Endothelial cell of umbilical vein (primary cell): ENCODE data around the gene DGAT2. TPM values are rescaled to one million over a fixed set of nuclear protein-coding genes. Genes with fewer than 3 reads are reported as not detected.
"Not testable (repeated sequence)": the region's sequence is repeated elsewhere in the genome, so short reads cannot be mapped to it uniquely, and the experiment has no call there.

Experiments
- BruUV-seq: library from RNA; stranded (reverse); fragments of 400-500 nt; replicated peaks from 2 replicates; lab custom pipeline; 2021; lab: Mats Ljungman, UMichigan
- CTCF ChIA-PET: fragments of 300-600, 350-600 bp; sonication (Branson Sonifier 250); formaldehyde crosslinking; loops from one replicate; lab custom pipeline; 2021; ENCODE audit warnings: antibody characterized with exemption, inconsistent platforms; lab: Charles Lee
- POLR2A ChIA-PET: fragments of 300-600, 350-600 bp; sonication (Branson Sonifier 250); formaldehyde crosslinking; loops from one replicate; lab custom pipeline; 2021; ENCODE audit warnings: antibody characterized with exemption, inconsistent platforms; lab: Charles Lee
- DNase-seq: peaks from one replicate; pipeline ENCODE4 v3.0.0-alpha.2; 2011; ENCODE audit warnings: low read depth, low spot score
- FAIRE-seq: peaks from 2 replicates; lab custom pipeline; 2011; peaks lifted over from hg19 to GRCh38; lab: Jason Lieb, UNC
- H2AFZ ChIP-seq: 2 replicates; pipeline ENCODE4 v1.6.0; 2012; ENCODE audit warnings: low read depth, low read length, control low read depth, inconsistent platforms
- H3K27ac ChIP-seq: 2 replicates; pipeline ENCODE4 v1.5.1; 2011; ENCODE audit warnings: low read depth, mild to moderate bottlenecking, control low read depth, low read length, moderate library complexity; ENCODE audit not compliant: insufficient read depth
- H3K27me3 ChIP-seq, 2 experiments: 2 replicates each; pipeline versions ENCODE4 v1.6.0 to v1.6.1; 2011; ENCODE audit warnings: low read length in 2 of 2, mixed read lengths in 1 of 2; ENCODE audit not compliant: control insufficient read depth in 2 of 2, insufficient read depth in 2 of 2
- H3K36me3 ChIP-seq, 2 experiments: 2 replicates in 1 of 2; 3 replicates in 1 of 2; pipeline ENCODE4 v1.5.1; 2011; ENCODE audit warnings: low read length in 2 of 2, mild to moderate bottlenecking in 1 of 2, moderate library complexity in 1 of 2; ENCODE audit not compliant: control insufficient read depth in 2 of 2, insufficient read depth in 2 of 2; ENCODE audit errors: extremely low read depth in 1 of 2
- H3K4me1 ChIP-seq: 3 replicates; pipeline ENCODE4 v1.5.1; 2011; ENCODE audit warnings: mild to moderate bottlenecking, low read length; ENCODE audit not compliant: control insufficient read depth, insufficient read depth; ENCODE audit errors: extremely low read depth
- H3K4me2 ChIP-seq: 2 replicates; pipeline ENCODE4 v1.6.1; 2011; ENCODE audit warnings: low read length, control low read depth, mixed read lengths; ENCODE audit not compliant: insufficient read depth
- H3K4me3 ChIP-seq, 3 experiments: fragments of 200-600 bp in 1 of 3; sonication (generic), shearing (Covaris generic) in 1 of 3; replicated peaks in 1 of 3; 2 replicates each; pipeline ENCODE4 v1.5.1; 2011 to 2016; ENCODE audit warnings: control low read depth in 3 of 3, low read length in 3 of 3, mild to moderate bottlenecking in 2 of 3, inconsistent platforms in 1 of 3, low read depth in 1 of 3, moderate library complexity in 1 of 3; ENCODE audit not compliant: insufficient read depth in 1 of 3
- H3K79me2 ChIP-seq: 2 replicates; pipeline ENCODE4 v1.6.0; 2012; ENCODE audit warnings: low read length, inconsistent platforms; ENCODE audit not compliant: control insufficient read depth, insufficient read depth
- H3K9ac ChIP-seq: replicated peaks from 2 replicates; pipeline ENCODE3; 2011; ENCODE audit warnings: low read length, control low read depth; ENCODE audit not compliant: insufficient read depth; ENCODE audit errors: extremely low read depth
- H3K9me1 ChIP-seq: replicated peaks from 3 replicates; pipeline ENCODE4 v1.6.0; 2011; ENCODE audit warnings: mild to moderate bottlenecking, low read length; ENCODE audit not compliant: control insufficient read depth, insufficient read depth; ENCODE audit errors: extremely low read depth
- H3K9me3 ChIP-seq: replicated peaks from 2 replicates; pipeline ENCODE4 v1.5.1; 2012; ENCODE audit warnings: low read length, inconsistent platforms; ENCODE audit not compliant: control insufficient read depth, insufficient read depth
- H4K20me1 ChIP-seq: replicated peaks from 2 replicates; pipeline ENCODE3; 2011; ENCODE audit warnings: mild to moderate bottlenecking, low read length; ENCODE audit not compliant: control insufficient read depth, insufficient read depth; ENCODE audit errors: extremely low read depth
- EZH2 ChIP-seq: IDR thresholded peaks from 2 replicates; pipeline ENCODE4 v1.6.1; 2012; ENCODE audit warnings: borderline replicate concordance, low read depth, mild to moderate bottlenecking, moderate library complexity, low read length, inconsistent platforms; ENCODE audit not compliant: severe bottlenecking
- FOS ChIP-seq: IDR thresholded peaks from 2 replicates; pipeline ENCODE4 v1.6.1; 2011; ENCODE audit warnings: mild to moderate bottlenecking, low read length, moderate library complexity, borderline replicate concordance; ENCODE audit not compliant: insufficient read depth
- GATA2 ChIP-seq: IDR thresholded peaks from 2 replicates; pipeline ENCODE4 v1.7.0; 2011; ENCODE audit warnings: low read depth, mild to moderate bottlenecking, moderate library complexity, mixed read lengths, low read length; ENCODE audit not compliant: insufficient read length, insufficient read depth
- JUN ChIP-seq: IDR thresholded peaks from 2 replicates; pipeline ENCODE4 v1.6.1; 2011; ENCODE audit warnings: borderline replicate concordance, low read depth; ENCODE audit not compliant: insufficient read length, insufficient read depth
- POLR2AphosphoS5 ChIP-seq: IDR thresholded peaks from 2 replicates; pipeline ENCODE4 v1.6.1; 2012; ENCODE audit warnings: low read depth, mild to moderate bottlenecking, control low read depth, low read length, moderate library complexity; ENCODE audit not compliant: insufficient read depth
- dilution Hi-C: fragments of 300-500 bp; cut with MboI; formaldehyde crosslinking; loops from one replicate; pipeline ENCODE4 v1.15.0; 2019; ENCODE audit warnings: low sequenced_read_pairs; ENCODE audit not compliant: extremely low pct_ligation_motif_present
- intact Hi-C: fragments of 100-400 bp; cut with micrococcal nuclease; formaldehyde crosslinking; loops from one replicate; pipeline ENCODE4 v1.10.0; 2022
- polyA plus RNA-seq, 4 experiments: library from polyadenylated mRNA; depleted of rRNA in 3 of 4; stranded (reverse) in 3 of 4; unstranded in 1 of 4; fragments of >200 nt; gene quantifications; 2 replicates each; pipeline versions ENCODE4 v1.2.1 to v1.2.3, GENCODE V29; 2011 to 2012; ENCODE audit warnings: missing spikeins in 1 of 4
- total RNA-seq: library from RNA; stranded (reverse); gene quantifications from 2 replicates; pipeline ENCODE4 v1.2.3, GENCODE V29; 2021
- TF ChIP-seq, protein P1 (sequence below): IDR thresholded peaks from 2 replicates; pipeline ENCODE4 v1.6.1; 2011; ENCODE audit not compliant: insufficient read depth, insufficient read length

DGAT2 gene
- total and polyA plus RNA-seq, 2 donors (not counting 3 experiments of a cell fraction or from before 2014, with no cell fraction given), result 0.55 to 0.79 TPM

DNA sequence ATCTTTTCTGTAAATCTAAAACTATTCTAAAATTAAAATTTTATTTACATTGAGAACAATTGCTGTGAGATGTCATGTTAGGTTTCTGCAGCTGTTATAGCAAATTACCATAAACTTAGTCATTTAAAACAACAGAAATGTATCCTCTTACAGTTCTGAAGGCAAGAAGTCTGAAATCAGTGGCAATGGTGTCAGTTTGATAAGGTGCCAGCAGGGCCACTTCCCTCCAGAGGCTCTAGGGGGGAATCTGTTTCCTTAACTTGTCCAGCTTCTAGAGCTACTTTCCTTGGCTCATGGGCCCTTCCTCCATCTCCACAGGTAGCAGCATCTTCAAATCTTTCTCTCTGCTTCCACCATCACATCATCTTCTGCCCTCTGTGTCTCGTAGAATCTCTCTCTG is 27.9 kb upstream of the DGAT2 start:
- H3K9me1 ChIP-seq, result no peaks in the 10 kb centered on the region
- H3K9ac ChIP-seq, result no peak overlapping the region
- FAIRE-seq, result no peak
- TF ChIP-seq POLR2AphosphoS5 (no peak), FOS (no peak), JUN (no peak), EZH2 (no peak), GATA2 (no peak)
- TF ChIP-seq, protein P1, sequence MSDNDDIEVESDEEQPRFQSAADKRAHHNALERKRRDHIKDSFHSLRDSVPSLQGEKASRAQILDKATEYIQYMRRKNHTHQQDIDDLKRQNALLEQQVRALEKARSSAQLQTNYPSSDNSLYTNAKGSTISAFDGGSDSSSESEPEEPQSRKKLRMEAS, result no peak
- H3K4me2 ChIP-seq, result no peak overlapping the region
- BruUV-seq, result no TSS peak
- no peak overlapping the region for H3K4me3 ChIP-seq
- H3K9me3 ChIP-seq, result no peaks in the 10 kb centered on the region
- DNase-seq, result no peak
- H2AFZ ChIP-seq, result no peak overlapping the region
- no peaks in the 10 kb centered on the region for H4K20me1 ChIP-seq
- no peak overlapping the region for H3K27ac ChIP-seq
- H3K79me2 ChIP-seq, result no peaks in the 10 kb centered on the region
- H3K36me3 ChIP-seq, result no peaks in the 10 kb centered on the region
- dilution Hi-C loops, result no loop called here
- ChIA-PET POLR2A (no interaction called here), CTCF (interaction anchor here (1.0 to 1.2 kb wide), 3 partner anchors 17 to 63 kb away, joined by 3 to 4 read pairs (median 3); no protein-coding TSS in a partner anchor)
- H3K27me3 ChIP-seq, result peaks cover 20 to 24% of the 10 kb centered on the region in 2 experiments
- no peaks in the 10 kb centered on the region for H3K4me1 ChIP-seq
- intact Hi-C loops, result no loop called here

DNA sequence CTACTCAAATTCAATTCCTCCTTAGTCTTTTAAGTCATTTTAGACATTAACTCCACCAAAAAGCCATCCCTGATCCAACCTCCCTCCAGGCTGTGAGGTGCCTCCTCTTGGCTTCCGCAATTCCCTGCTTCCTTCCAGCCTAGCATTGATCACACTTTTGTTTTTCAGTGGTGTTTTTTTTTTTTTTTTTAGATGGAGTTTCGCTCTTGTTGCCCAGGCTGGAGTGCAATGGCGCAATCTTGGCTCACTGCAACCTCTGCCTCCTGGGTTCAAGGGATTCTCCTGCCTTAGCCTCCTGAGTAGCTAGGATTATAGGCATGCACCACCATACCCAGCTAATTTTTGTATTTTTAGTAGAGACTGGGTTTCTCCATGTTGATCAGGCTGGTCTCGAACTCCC is 25.4 kb upstream of the DGAT2 start:
- H3K4me1 ChIP-seq, H3K4me3 ChIP-seq, dilution Hi-C loops, FAIRE-seq, H3K79me2 ChIP-seq, H3K9ac ChIP-seq, H4K20me1 ChIP-seq, H3K4me2 ChIP-seq, H3K9me1 ChIP-seq, H3K9me3 ChIP-seq, POLR2A ChIA-PET, DNase-seq, BruUV-seq, intact Hi-C loops, H3K36me3 ChIP-seq, H3K27ac ChIP-seq, H2AFZ ChIP-seq: not testable (repeated sequence)
- CTCF ChIA-PET, result interaction anchor here (0.8 kb wide), 1 partner anchor 20 kb away, joined by 3 read pairs; no protein-coding TSS in a partner anchor
- peaks cover 22 to 27% of the 10 kb centered on the region in 2 experiments for H3K27me3 ChIP-seq
